Liver (tissue), 9 donors: ENCODE measurements around the gene DRAM2. TPM values are rescaled to one million over a fixed set of nuclear protein-coding genes. Genes with fewer than 3 reads are reported as not detected.
A peak's percentile ranks its signal among the peaks of the same experiment; 100 is the strongest.

Experiments used
- DNase-seq: peaks from one replicate; pipeline ENCODE4 v3.0.0-alpha.2; 2017; ENCODE audit warnings: low spot score
- H3K27ac ChIP-seq, 2 donors: one replicate each; pipeline ENCODE4 v1.7.0; 2013; ENCODE audit warnings: inconsistent platforms in 2 of 2, low read length in 2 of 2, control low read depth in 1 of 2, low read depth in 1 of 2, mild to moderate bottlenecking in 1 of 2
- H3K27me3 ChIP-seq, 4 donors: one replicate each; pipeline versions ENCODE4 v1.6.1 to v1.7.0; 2013; ENCODE audit warnings: low read length in 3 of 4, inconsistent platforms in 1 of 4, mild to moderate bottlenecking in 1 of 4, moderate library complexity in 1 of 4; ENCODE audit not compliant: control insufficient read depth in 4 of 4, insufficient read depth in 4 of 4
- H3K36me3 ChIP-seq, 4 donors: one replicate each; pipeline versions ENCODE4 v1.6.1 to v1.7.0; 2013; ENCODE audit warnings: low read length in 3 of 4, mild to moderate bottlenecking in 3 of 4, low read depth in 1 of 4, moderate library complexity in 1 of 4; ENCODE audit not compliant: control insufficient read depth in 4 of 4, insufficient read depth in 3 of 4
- H3K4me1 ChIP-seq, 4 donors: one replicate each; pipeline versions ENCODE4 v1.6.1 to v1.7.0; 2013; ENCODE audit warnings: low read length in 3 of 4, mild to moderate bottlenecking in 3 of 4, moderate library complexity in 1 of 4; ENCODE audit not compliant: control insufficient read depth in 4 of 4, insufficient read depth in 4 of 4
- H3K4me3 ChIP-seq, 3 donors: one replicate each; pipeline versions ENCODE4 v1.6.1 to v1.7.0; 2013; ENCODE audit warnings: low read length in 3 of 3, control low read depth in 1 of 3, low read depth in 1 of 3, mild to moderate bottlenecking in 1 of 3
- H3K9ac ChIP-seq, 2 donors: one replicate each; pipeline ENCODE4 v1.7.0; 2013; ENCODE audit warnings: low read length in 2 of 2, mild to moderate bottlenecking in 2 of 2, moderate library complexity in 2 of 2, control low read depth in 1 of 2, low read depth in 1 of 2
- H3K9me3 ChIP-seq, 4 donors: one replicate each; pipeline versions ENCODE4 v1.6.1 to v1.7.0; 2013; ENCODE audit warnings: low read length in 3 of 4; ENCODE audit not compliant: control insufficient read depth in 4 of 4
- ATF3 ChIP-seq: IDR thresholded peaks from 2 replicates; pipeline ENCODE4 v1.6.1; 2016; ENCODE audit warnings: antibody characterized with exemption
- EGR1 ChIP-seq, 2 donors: IDR thresholded peaks; 2 replicates each; pipeline ENCODE4 v1.6.1; 2016 to 2018; ENCODE audit warnings: antibody characterized with exemption in 2 of 2, low read depth in 2 of 2
- FOXA1 ChIP-seq: IDR thresholded peaks from 2 replicates; pipeline ENCODE4 v1.6.1; 2016; ENCODE audit warnings: antibody characterized with exemption
- FOXA2 ChIP-seq: IDR thresholded peaks from 2 replicates; pipeline ENCODE4 v1.6.1; 2016; ENCODE audit warnings: antibody characterized with exemption
- GABPA ChIP-seq, 2 donors: IDR thresholded peaks in 1 of 2; conservative IDR thresholded peaks in 1 of 2; 2 replicates each; pipeline ENCODE4 v1.6.1; 2016; ENCODE audit warnings: antibody characterized with exemption in 2 of 2, mild to moderate bottlenecking in 1 of 2, moderate library complexity in 1 of 2
- HNF4A ChIP-seq, 2 donors: conservative IDR thresholded peaks; 2 replicates each; pipeline ENCODE4 v1.6.1; 2016; ENCODE audit warnings: antibody characterized with exemption in 2 of 2, mild to moderate bottlenecking in 2 of 2
- HNF4G ChIP-seq: IDR thresholded peaks from 2 replicates; pipeline ENCODE4 v1.6.1; 2016; ENCODE audit warnings: antibody characterized with exemption
- NR2F2 ChIP-seq: IDR thresholded peaks from 2 replicates; pipeline ENCODE4 v1.6.1; 2016; ENCODE audit warnings: antibody characterized with exemption
- RAD21 ChIP-seq, 2 donors: IDR thresholded peaks; 2 replicates each; pipeline ENCODE4 v1.6.1; 2016; ENCODE audit warnings: antibody characterized with exemption in 2 of 2, mild to moderate bottlenecking in 2 of 2
- RXRA ChIP-seq, 2 donors: IDR thresholded peaks; 2 replicates each; pipeline ENCODE4 v1.6.1; 2017 to 2018; ENCODE audit warnings: antibody characterized with exemption in 2 of 2, mild to moderate bottlenecking in 1 of 2
- SP1 ChIP-seq: IDR thresholded peaks from 2 replicates; pipeline ENCODE4 v1.6.1; 2018; ENCODE audit warnings: antibody characterized with exemption, mild to moderate bottlenecking
- TAF1 ChIP-seq: conservative IDR thresholded peaks from 2 replicates; pipeline ENCODE4 v1.6.1; 2016; ENCODE audit warnings: antibody characterized with exemption, mild to moderate bottlenecking
- YY1 ChIP-seq: IDR thresholded peaks from 2 replicates; pipeline ENCODE4 v1.6.1; 2016; ENCODE audit warnings: antibody characterized with exemption, mild to moderate bottlenecking
- ZBTB33 ChIP-seq: IDR thresholded peaks from 2 replicates; pipeline ENCODE4 v1.6.1; 2016; ENCODE audit warnings: antibody characterized with exemption
- WGBS: extraction: QIAGEN DNeasy Blood & Tissue Kit; methylation state at CpG from one replicate; pipeline ENCODE4 v1.1.7; 2013; 5-methylcytosine and 5-hydroxymethylcytosine counted together
- polyA plus RNA-seq, 2 donors: library from polyadenylated mRNA; stranded (reverse) in 1 of 2; unstranded in 1 of 2; fragments of 200-250 nt in 1 of 2; fragments of >200 nt in 1 of 2; fragmentation: Nextera tagmentation in 1 of 2; extraction: Ambion mirVana in 1 of 2; gene quantifications; one replicate each; pipeline versions ENCODE4 v1.2.1 to v1.2.3, GENCODE V29; 2013 to 2015
- total RNA-seq, 2 donors: library from RNA; depleted of rRNA; stranded (reverse); fragments of >200 nt; gene quantifications; one replicate each; pipeline ENCODE4 v1.2.3, GENCODE V29; 2014
- TF ChIP-seq, protein P1 (sequence below): IDR thresholded peaks from 2 replicates; pipeline ENCODE4 v1.6.1; 2016; ENCODE audit warnings: antibody characterized with exemption
- TF ChIP-seq, protein P2 (sequence below): IDR thresholded peaks from 2 replicates; pipeline ENCODE4 v1.6.1; 2016; ENCODE audit warnings: antibody characterized with exemption, mild to moderate bottlenecking
- donor health status: healthy.
- donor health status: healthy.
- donor health status: healthy.
- donor health status: healthy.
- donor health status: healthy.

The DRAM2 gene
- total and polyA plus RNA-seq, 4 donors = 15.7 to 33.9 (median 19.8) TPM

DNA sequence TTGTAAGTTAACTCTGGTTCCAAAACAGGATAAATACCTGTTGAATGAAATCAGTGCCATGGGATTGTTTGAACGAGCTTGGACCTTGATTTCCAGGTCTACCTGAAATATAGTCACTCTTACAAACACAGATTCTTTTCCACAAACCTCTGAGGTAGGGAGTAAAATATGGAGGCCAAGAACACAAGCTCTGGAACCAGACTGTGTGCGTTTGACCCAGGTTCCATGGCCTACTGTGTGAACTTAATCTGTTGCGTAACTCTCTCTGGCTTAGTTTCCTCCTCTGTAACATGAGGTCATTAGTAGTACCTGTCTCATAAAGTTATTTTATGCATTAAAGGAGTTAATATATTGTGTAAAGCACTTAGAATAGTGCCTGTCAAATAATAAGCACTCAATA lies 35.5 kb upstream of the DRAM2 start:
- 68% methylated on average over 3 of the region's 3 CpGs for WGBS
- Histone ChIP-seq H3K9ac (no peak overlapping the region), H3K36me3 (peaks cover 3 to 30% (median 15%) of the 10 kb centered on the region in 4 donors), H3K9me3 (no peaks in the 10 kb centered on the region), H3K4me3 (no peak overlapping the region), H3K27ac (no peak overlapping the region), H3K27me3 (no peaks in the 10 kb centered on the region), H3K4me1 (peaks cover 0 to 1% (median 0%) of the 10 kb centered on the region in 4 donors)
- DNase-seq = no peak
- TF ChIP-seq FOXA1 = no peak
- TF ChIP-seq HNF4A (conservative IDR thresholded peaks at IDR 0.05) = peak in 1 of 2 donors; percentile 27

DNA sequence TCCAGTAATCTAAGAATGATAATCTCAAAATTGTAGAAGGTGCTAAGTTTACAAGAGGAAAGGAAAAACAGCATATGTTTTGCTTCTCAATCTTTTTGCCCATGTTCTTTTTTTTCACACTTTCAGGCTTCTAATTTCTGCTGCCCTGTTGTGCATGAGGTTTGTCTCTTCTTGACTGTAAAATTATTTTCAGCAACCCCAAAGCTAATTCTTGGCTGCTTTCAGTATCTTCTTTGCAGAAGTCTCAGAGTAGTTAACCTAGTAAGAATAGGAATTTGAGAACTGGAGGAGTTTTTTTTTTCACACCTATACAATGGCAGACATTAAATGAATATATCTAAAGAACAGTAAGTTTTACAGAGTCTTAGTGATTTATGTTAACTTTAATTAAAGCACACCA lies 34.2 kb upstream of the DRAM2 start:
- H3K27ac ChIP-seq = no peak overlapping the region
- H3K9ac ChIP-seq = no peak overlapping the region
- no peak overlapping the region for H3K4me3 ChIP-seq
- H3K27me3 ChIP-seq = no peaks in the 10 kb centered on the region
- TF ChIP-seq, protein P1, sequence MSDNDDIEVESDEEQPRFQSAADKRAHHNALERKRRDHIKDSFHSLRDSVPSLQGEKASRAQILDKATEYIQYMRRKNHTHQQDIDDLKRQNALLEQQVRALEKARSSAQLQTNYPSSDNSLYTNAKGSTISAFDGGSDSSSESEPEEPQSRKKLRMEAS = no peak
- no peak for TF ChIP-seq GABPA (IDR thresholded peaks at IDR 0.05 in 1 of 2, conservative IDR thresholded peaks at IDR 0.05 in 1 of 2)
- no peak for TF ChIP-seq HNF4A (conservative IDR thresholded peaks at IDR 0.05)
- TF ChIP-seq YY1 = no peak
- no peak for TF ChIP-seq EGR1 (IDR thresholded peaks at IDR 0.05; ENCODE audit: low read depth in 2 of 2)
- TF ChIP-seq NR2F2 = no peak
- TF ChIP-seq FOXA1 = no peak
- TF ChIP-seq, protein P2, sequence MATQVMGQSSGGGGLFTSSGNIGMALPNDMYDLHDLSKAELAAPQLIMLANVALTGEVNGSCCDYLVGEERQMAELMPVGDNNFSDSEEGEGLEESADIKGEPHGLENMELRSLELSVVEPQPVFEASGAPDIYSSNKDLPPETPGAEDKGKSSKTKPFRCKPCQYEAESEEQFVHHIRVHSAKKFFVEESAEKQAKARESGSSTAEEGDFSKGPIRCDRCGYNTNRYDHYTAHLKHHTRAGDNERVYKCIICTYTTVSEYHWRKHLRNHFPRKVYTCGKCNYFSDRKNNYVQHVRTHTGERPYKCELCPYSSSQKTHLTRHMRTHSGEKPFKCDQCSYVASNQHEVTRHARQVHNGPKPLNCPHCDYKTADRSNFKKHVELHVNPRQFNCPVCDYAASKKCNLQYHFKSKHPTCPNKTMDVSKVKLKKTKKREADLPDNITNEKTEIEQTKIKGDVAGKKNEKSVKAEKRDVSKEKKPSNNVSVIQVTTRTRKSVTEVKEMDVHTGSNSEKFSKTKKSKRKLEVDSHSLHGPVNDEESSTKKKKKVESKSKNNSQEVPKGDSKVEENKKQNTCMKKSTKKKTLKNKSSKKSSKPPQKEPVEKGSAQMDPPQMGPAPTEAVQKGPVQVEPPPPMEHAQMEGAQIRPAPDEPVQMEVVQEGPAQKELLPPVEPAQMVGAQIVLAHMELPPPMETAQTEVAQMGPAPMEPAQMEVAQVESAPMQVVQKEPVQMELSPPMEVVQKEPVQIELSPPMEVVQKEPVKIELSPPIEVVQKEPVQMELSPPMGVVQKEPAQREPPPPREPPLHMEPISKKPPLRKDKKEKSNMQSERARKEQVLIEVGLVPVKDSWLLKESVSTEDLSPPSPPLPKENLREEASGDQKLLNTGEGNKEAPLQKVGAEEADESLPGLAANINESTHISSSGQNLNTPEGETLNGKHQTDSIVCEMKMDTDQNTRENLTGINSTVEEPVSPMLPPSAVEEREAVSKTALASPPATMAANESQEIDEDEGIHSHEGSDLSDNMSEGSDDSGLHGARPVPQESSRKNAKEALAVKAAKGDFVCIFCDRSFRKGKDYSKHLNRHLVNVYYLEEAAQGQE = no peak
- no peak for TF ChIP-seq SP1
- no peak for TF ChIP-seq ATF3
- TF ChIP-seq FOXA2 = no peak
- TF ChIP-seq ZBTB33 = no peak
- TF ChIP-seq TAF1 = no peak
- TF ChIP-seq RXRA (IDR thresholded peaks at IDR 0.05) = no peak
- no peak for TF ChIP-seq RAD21 (IDR thresholded peaks at IDR 0.05)
- no peak for TF ChIP-seq HNF4G
- peaks cover 3 to 32% (median 17%) of the 10 kb centered on the region in 4 donors for H3K36me3 ChIP-seq
- no peaks in the 10 kb centered on the region for H3K9me3 ChIP-seq
- no peak for DNase-seq
- H3K4me1 ChIP-seq = peaks cover 0 to 1% (median under 1%) of the 10 kb centered on the region in 4 donors
